Measurements from ENCODE around the gene SLC2A4.

SLC2A4 gene

GRCh38 chr17:7281074-7281952 lies at the start of gene SLC2A4:
Gene SLC2A4 (plus strand): TSS chr17:7281718. CDS start chr17:7281935, 217 bp downstream.
- TF ChIP-seq CTCF (IDR thresholded peaks at IDR 0.05; ENCODE audit: low read depth, low read length) = no peak
- peak; percentile 77 for DNase-seq (ENCODE audit: extremely low read depth, low read depth)

GRCh38 chr17:7232114-7232513 lies 49.4 kb upstream of the SLC2A4 start:
- TF ChIP-seq CTCF (IDR thresholded peaks at IDR 0.05; ENCODE audit: low read depth, low read length) = no peak
- DNase-seq (ENCODE audit: extremely low read depth, low read depth) = no peak

- TF ChIP-seq CTCF (IDR thresholded peaks at IDR 0.05; ENCODE audit: low read depth, low read length) = no peak
- DNase-seq (ENCODE audit: extremely low read depth, low read depth) = no peak
These were observed 47.8 kb upstream of the SLC2A4 start for GRCh38 chr17:7233701-7234082.

GRCh38 chr17:7234083-7234951 lies 47.2 kb upstream of the SLC2A4 start, which contains the start of gene DVL2:
Gene DVL2 (minus strand): TSS chr17:7234517. CDS start chr17:7234262, 255 bp downstream.
- no peak for TF ChIP-seq CTCF (IDR thresholded peaks at IDR 0.05; ENCODE audit: low read depth, low read length)
- peak; percentile 86 for DNase-seq (ENCODE audit: extremely low read depth, low read depth)

- TF ChIP-seq CTCF (IDR thresholded peaks at IDR 0.05; ENCODE audit: low read depth, low read length) = no peak
- no peak for DNase-seq (ENCODE audit: extremely low read depth, low read depth)
These were observed 45.5 kb upstream of the SLC2A4 start for GRCh38 chr17:7235693-7236665.

- TF ChIP-seq CTCF (IDR thresholded peaks at IDR 0.05; ENCODE audit: low read depth, low read length) = no peak
- DNase-seq (ENCODE audit: extremely low read depth, low read depth) = no peak
These were observed 44.7 kb upstream of the SLC2A4 start for GRCh38 chr17:7236808-7237207.
